Measurements from ENCODE around the gene NEURL2. TPM values are rescaled to one million over a fixed set of nuclear protein-coding genes. Genes with fewer than 3 reads are reported as not detected.

Gene NEURL2
- total and polyA plus RNA-seq, 4 donors: 3.7 to 14.5 (median 5.2) TPM

DNA sequence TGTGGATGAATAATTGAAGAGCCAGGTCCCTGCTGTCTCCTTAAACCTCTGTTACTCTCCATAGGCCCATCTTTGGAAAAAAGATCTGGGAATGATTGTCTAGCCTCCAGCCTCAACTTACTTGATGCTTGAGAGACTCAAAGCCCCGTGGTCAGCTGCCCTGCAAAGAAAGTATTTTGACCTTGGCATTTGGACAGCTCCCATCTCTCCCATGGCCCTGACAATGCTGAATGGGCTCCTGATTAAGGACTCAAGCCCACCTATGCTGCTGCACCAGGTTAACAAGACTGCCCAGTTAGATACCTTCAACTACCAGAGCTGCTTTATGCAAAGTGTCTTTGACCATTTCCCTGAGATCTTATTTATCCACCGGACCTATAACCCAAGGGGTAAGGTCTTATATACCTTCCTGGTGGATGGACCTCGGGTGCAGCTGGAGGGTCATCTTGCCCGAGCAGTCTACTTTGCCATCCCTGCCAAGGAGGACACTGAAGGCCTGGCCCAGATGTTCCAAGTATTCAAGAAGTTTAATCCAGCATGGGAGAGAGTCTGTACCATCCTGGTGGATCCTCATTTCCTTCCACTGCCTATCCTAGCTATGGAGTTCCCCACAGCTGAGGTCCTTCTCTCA, 8.4 kb downstream of the NEURL2 start:
- Histone ChIP-seq H3K4me1 (ENCODE audit: control insufficient read depth in 4 of 4, insufficient read depth in 4 of 4, low read length in 3 of 4) (peaks cover 0 to 9% (median 4%) of the 10 kb centered on the region in 4 donors), H3K27me3 (ENCODE audit: control insufficient read depth in 4 of 4, insufficient read depth in 4 of 4, low read length in 3 of 4) (no peaks in the 10 kb centered on the region), H3K9ac (ENCODE audit: low read depth in 1 of 2, low read length in 2 of 2) (no peak overlapping the region), H3K9me3 (ENCODE audit: control insufficient read depth in 4 of 4, low read length in 3 of 4) (no peaks in the 10 kb centered on the region), H3K4me3 (ENCODE audit: low read depth in 1 of 3, low read length in 3 of 3) (no peak overlapping the region), H3K27ac (ENCODE audit: low read depth in 1 of 2, low read length in 2 of 2) (no peak overlapping the region), H3K36me3 (ENCODE audit: control insufficient read depth in 4 of 4, insufficient read depth in 3 of 4, low read depth in 1 of 4, low read length in 3 of 4) (peaks cover 7 to 30% (median 14%) of the 10 kb centered on the region in 4 donors)
- WGBS: 81% methylated on average over 4 of the region's 4 CpGs
- TF ChIP-seq, protein P1, sequence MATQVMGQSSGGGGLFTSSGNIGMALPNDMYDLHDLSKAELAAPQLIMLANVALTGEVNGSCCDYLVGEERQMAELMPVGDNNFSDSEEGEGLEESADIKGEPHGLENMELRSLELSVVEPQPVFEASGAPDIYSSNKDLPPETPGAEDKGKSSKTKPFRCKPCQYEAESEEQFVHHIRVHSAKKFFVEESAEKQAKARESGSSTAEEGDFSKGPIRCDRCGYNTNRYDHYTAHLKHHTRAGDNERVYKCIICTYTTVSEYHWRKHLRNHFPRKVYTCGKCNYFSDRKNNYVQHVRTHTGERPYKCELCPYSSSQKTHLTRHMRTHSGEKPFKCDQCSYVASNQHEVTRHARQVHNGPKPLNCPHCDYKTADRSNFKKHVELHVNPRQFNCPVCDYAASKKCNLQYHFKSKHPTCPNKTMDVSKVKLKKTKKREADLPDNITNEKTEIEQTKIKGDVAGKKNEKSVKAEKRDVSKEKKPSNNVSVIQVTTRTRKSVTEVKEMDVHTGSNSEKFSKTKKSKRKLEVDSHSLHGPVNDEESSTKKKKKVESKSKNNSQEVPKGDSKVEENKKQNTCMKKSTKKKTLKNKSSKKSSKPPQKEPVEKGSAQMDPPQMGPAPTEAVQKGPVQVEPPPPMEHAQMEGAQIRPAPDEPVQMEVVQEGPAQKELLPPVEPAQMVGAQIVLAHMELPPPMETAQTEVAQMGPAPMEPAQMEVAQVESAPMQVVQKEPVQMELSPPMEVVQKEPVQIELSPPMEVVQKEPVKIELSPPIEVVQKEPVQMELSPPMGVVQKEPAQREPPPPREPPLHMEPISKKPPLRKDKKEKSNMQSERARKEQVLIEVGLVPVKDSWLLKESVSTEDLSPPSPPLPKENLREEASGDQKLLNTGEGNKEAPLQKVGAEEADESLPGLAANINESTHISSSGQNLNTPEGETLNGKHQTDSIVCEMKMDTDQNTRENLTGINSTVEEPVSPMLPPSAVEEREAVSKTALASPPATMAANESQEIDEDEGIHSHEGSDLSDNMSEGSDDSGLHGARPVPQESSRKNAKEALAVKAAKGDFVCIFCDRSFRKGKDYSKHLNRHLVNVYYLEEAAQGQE (IDR thresholded peaks at IDR 0.05): no peak
- TF ChIP-seq, protein P2, sequence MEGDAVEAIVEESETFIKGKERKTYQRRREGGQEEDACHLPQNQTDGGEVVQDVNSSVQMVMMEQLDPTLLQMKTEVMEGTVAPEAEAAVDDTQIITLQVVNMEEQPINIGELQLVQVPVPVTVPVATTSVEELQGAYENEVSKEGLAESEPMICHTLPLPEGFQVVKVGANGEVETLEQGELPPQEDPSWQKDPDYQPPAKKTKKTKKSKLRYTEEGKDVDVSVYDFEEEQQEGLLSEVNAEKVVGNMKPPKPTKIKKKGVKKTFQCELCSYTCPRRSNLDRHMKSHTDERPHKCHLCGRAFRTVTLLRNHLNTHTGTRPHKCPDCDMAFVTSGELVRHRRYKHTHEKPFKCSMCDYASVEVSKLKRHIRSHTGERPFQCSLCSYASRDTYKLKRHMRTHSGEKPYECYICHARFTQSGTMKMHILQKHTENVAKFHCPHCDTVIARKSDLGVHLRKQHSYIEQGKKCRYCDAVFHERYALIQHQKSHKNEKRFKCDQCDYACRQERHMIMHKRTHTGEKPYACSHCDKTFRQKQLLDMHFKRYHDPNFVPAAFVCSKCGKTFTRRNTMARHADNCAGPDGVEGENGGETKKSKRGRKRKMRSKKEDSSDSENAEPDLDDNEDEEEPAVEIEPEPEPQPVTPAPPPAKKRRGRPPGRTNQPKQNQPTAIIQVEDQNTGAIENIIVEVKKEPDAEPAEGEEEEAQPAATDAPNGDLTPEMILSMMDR (IDR thresholded peaks at IDR 0.05; ENCODE audit: low read depth, low read length, missing input control): no peak
- TF ChIP-seq FOXA1 (IDR thresholded peaks at IDR 0.05): no peak
- TF ChIP-seq NR2F2 (IDR thresholded peaks at IDR 0.05): no peak
- no peak for TF ChIP-seq JUND (IDR thresholded peaks at IDR 0.05)
- no peak for TF ChIP-seq HNF4G (IDR thresholded peaks at IDR 0.05)
- no peak for TF ChIP-seq GABPA (IDR thresholded peaks at IDR 0.05 in 1 of 2, conservative IDR thresholded peaks at IDR 0.05 in 1 of 2)
- no peak for TF ChIP-seq YY1 (IDR thresholded peaks at IDR 0.05)
- no peak for TF ChIP-seq RAD21 (IDR thresholded peaks at IDR 0.05)
- TF ChIP-seq, protein P3, sequence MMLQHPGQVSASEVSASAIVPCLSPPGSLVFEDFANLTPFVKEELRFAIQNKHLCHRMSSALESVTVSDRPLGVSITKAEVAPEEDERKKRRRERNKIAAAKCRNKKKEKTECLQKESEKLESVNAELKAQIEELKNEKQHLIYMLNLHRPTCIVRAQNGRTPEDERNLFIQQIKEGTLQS (IDR thresholded peaks at IDR 0.05): no peak
- TF ChIP-seq, protein P4, sequence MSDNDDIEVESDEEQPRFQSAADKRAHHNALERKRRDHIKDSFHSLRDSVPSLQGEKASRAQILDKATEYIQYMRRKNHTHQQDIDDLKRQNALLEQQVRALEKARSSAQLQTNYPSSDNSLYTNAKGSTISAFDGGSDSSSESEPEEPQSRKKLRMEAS (IDR thresholded peaks at IDR 0.05): no peak
- no peak for DNase-seq (ENCODE audit: low spot score)

DNA sequence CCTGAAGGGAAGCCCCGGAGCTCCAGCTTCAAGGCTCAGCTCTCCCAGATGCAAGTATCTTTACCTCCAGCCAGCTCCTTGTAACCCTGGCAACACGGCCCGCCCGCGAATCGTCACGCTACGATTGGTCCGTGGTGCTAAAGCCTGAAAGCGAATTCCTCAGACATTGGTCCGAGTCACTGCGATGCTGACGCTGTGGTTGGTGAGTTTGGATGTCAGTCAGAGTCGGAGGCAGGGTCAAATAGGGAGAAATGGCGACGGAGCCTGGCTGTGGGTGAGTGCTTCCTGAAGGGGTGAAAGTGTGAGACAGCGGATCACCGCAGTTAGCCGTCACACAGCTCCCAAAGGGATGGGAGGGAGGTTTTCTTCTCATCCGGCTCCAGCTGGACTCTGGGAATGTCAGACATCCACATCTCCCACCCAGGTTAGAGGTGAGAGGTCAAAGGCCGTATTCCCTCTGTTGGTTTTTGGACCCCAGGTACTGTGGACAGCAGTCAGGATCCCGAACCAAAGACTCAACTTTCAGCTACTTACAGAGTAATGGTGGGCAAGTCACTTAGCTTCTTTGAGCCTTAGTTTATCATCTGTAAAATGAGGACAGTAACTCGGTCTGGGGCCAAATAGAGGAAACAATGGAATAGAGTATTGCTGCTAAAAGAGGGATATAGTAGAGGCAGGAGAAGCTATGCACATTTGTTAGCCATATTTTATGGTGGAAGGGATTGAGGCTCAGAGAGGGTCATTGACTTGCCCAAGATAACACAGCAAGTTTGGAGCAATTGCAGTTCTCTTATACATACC, 9.8 kb downstream of the NEURL2 start, which contains the start of gene ZSWIM1:
Gene ZSWIM1 (plus strand): TSS at position 240 of the 801 bp plus-strand sequence. CDS start 1,366 bp downstream, outside the sequence.
- H3K9me3 ChIP-seq (ENCODE audit: control insufficient read depth in 4 of 4, low read length in 3 of 4): no peaks in the 10 kb centered on the region
- no peaks in the 10 kb centered on the region for H3K27me3 ChIP-seq (ENCODE audit: control insufficient read depth in 4 of 4, insufficient read depth in 4 of 4, low read length in 3 of 4)
- peak within 1 kb of the TSS; percentile 66 to 92 for H3K9ac ChIP-seq (ENCODE audit: low read depth in 1 of 2, low read length in 2 of 2)
- peak within 1 kb of the TSS; percentile 65 to 88 (median 77) for H3K4me3 ChIP-seq (ENCODE audit: low read depth in 1 of 3, low read length in 3 of 3)
- peak; percentile 100 for DNase-seq (ENCODE audit: low spot score)
- H3K36me3 ChIP-seq (ENCODE audit: control insufficient read depth in 4 of 4, insufficient read depth in 3 of 4, low read depth in 1 of 4, low read length in 3 of 4): peaks cover 6 to 30% (median 15%) of the 10 kb centered on the region in 4 donors
- peak within 1 kb of the TSS; percentile 73 to 82 for H3K27ac ChIP-seq (ENCODE audit: low read depth in 1 of 2, low read length in 2 of 2)
- peaks cover 0 to 9% (median 4%) of the 10 kb centered on the region in 4 donors for H3K4me1 ChIP-seq (ENCODE audit: control insufficient read depth in 4 of 4, insufficient read depth in 4 of 4, low read length in 3 of 4)
- WGBS: under 1% methylated on average over 23 of the region's 23 CpGs
- TF ChIP-seq HNF4A (conservative IDR thresholded peaks at IDR 0.05) (peak; percentile 23 to 68), NR2F2 (IDR thresholded peaks at IDR 0.05) (peak; percentile 99), EGR1 (IDR thresholded peaks at IDR 0.05; ENCODE audit: low read depth in 2 of 2) (no peak), YY1 (IDR thresholded peaks at IDR 0.05) (peak; percentile 99), SP1 (IDR thresholded peaks at IDR 0.05) (peak; percentile 98), GABPA (IDR thresholded peaks at IDR 0.05 in 1 of 2, conservative IDR thresholded peaks at IDR 0.05 in 1 of 2) (peak in 1 of 2 donors; percentile 9), FOXA2 (IDR thresholded peaks at IDR 0.05) (no peak), FOXA1 (IDR thresholded peaks at IDR 0.05) (no peak), RXRA (IDR thresholded peaks at IDR 0.05) (peak; percentile 81 to 91), TAF1 (conservative IDR thresholded peaks at IDR 0.05) (peak; percentile 79), RAD21 (IDR thresholded peaks at IDR 0.05) (peak in 1 of 2 donors; percentile 25), JUND (IDR thresholded peaks at IDR 0.05) (no peak), HNF4G (IDR thresholded peaks at IDR 0.05) (no peak)
- TF ChIP-seq, protein P2 (IDR thresholded peaks at IDR 0.05; ENCODE audit: low read depth, low read length, missing input control): peak; percentile 1
- TF ChIP-seq, protein P5, sequence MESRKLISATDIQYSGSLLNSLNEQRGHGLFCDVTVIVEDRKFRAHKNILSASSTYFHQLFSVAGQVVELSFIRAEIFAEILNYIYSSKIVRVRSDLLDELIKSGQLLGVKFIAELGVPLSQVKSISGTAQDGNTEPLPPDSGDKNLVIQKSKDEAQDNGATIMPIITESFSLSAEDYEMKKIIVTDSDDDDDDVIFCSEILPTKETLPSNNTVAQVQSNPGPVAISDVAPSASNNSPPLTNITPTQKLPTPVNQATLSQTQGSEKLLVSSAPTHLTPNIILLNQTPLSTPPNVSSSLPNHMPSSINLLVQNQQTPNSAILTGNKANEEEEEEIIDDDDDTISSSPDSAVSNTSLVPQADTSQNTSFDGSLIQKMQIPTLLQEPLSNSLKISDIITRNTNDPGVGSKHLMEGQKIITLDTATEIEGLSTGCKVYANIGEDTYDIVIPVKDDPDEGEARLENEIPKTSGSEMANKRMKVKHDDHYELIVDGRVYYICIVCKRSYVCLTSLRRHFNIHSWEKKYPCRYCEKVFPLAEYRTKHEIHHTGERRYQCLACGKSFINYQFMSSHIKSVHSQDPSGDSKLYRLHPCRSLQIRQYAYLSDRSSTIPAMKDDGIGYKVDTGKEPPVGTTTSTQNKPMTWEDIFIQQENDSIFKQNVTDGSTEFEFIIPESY (IDR thresholded peaks at IDR 0.05): no peak
- TF ChIP-seq, protein P3 (IDR thresholded peaks at IDR 0.05): no peak
- TF ChIP-seq, protein P4 (IDR thresholded peaks at IDR 0.05): no peak
